ENCODE data around the gene PDZRN3.

DNA sequence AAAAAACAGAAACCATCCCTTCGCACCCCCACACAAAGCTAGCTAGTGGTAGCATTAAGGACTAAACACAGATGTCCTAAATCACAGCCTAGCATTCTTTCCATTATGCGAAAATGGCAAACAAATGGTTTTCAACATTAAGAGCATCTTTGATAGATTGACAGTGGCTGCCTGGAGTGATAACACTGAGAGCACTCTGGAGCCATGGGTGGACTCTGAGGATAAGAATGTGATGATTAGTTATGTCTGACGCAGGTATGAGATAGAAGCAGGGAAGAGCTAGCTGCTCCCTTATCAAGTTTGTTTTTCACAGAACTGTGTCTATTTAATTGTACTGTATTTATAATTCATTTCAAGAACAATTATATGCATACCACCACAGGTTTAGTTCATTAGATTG, 142.9 kb downstream of the PDZRN3 start:
- TF ChIP-seq POLR2AphosphoS5 (IDR thresholded peaks at IDR 0.05; ENCODE audit: low read depth, low read length) = no peak
- TF ChIP-seq, protein P1, sequence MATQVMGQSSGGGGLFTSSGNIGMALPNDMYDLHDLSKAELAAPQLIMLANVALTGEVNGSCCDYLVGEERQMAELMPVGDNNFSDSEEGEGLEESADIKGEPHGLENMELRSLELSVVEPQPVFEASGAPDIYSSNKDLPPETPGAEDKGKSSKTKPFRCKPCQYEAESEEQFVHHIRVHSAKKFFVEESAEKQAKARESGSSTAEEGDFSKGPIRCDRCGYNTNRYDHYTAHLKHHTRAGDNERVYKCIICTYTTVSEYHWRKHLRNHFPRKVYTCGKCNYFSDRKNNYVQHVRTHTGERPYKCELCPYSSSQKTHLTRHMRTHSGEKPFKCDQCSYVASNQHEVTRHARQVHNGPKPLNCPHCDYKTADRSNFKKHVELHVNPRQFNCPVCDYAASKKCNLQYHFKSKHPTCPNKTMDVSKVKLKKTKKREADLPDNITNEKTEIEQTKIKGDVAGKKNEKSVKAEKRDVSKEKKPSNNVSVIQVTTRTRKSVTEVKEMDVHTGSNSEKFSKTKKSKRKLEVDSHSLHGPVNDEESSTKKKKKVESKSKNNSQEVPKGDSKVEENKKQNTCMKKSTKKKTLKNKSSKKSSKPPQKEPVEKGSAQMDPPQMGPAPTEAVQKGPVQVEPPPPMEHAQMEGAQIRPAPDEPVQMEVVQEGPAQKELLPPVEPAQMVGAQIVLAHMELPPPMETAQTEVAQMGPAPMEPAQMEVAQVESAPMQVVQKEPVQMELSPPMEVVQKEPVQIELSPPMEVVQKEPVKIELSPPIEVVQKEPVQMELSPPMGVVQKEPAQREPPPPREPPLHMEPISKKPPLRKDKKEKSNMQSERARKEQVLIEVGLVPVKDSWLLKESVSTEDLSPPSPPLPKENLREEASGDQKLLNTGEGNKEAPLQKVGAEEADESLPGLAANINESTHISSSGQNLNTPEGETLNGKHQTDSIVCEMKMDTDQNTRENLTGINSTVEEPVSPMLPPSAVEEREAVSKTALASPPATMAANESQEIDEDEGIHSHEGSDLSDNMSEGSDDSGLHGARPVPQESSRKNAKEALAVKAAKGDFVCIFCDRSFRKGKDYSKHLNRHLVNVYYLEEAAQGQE (IDR thresholded peaks at IDR 0.05; ENCODE audit: insufficient read depth in 1 of 2, low read depth in 2 of 2, low read length in 2 of 2) = no peak
- TF ChIP-seq TAF1 (IDR thresholded peaks at IDR 0.05; ENCODE audit: borderline replicate concordance, insufficient read depth, low read length) = no peak
